NCI-H524 (cell line): ENCODE data around the gene PIPOX.

ENCODE experiments used
- DNase-seq, 2 experiments: peaks; one replicate each; lab custom pipeline; 2025; lab: John Stamatoyannopoulos, UW

The PIPOX gene

DNA sequence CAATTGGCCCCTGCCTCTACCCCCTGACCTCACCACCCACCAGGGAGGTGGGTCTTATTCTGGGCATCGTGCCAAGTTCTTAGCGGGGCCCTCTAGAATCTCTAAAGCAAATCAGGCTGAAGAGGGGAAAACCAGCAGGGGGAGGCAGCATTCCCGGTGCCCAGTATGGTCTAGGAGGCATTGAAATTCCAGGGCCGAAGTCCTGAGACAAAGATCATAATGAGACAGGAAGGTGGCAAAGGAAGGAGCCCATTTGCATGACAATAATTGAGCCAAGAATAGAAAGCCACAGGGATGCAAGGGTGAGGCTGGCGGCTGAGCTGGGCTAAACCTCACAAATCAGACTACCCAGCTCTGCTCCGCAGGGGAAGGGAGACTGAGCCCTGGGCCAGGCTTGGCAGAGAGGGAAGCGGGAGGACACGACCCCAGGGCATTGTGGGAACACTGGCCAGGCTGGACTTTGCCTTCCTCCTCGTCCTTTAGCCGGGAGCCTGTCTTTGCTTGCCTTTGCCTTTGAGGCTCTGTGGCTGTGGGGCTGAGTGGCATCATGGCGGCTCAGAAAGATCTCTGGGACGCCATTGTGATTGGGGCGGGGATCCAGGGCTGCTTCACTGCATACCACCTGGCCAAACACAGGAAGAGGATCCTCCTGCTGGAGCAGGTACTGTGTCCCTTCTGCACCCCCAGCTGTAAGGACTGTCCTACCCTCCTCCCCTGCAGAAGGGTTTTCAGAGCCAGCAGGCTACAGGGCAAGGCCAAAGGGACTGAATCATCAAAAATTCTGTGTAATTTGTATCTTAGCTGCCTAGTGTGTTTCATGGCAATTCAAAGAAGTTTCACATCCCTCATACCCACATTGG, at the start of gene PIPOX:
PIPOX (plus strand) TSS at position 463 of the 860 bp plus-strand sequence; CDS start at position 548, 85 bp downstream.
- peak; percentile 97 to 98 for DNase-seq

DNA sequence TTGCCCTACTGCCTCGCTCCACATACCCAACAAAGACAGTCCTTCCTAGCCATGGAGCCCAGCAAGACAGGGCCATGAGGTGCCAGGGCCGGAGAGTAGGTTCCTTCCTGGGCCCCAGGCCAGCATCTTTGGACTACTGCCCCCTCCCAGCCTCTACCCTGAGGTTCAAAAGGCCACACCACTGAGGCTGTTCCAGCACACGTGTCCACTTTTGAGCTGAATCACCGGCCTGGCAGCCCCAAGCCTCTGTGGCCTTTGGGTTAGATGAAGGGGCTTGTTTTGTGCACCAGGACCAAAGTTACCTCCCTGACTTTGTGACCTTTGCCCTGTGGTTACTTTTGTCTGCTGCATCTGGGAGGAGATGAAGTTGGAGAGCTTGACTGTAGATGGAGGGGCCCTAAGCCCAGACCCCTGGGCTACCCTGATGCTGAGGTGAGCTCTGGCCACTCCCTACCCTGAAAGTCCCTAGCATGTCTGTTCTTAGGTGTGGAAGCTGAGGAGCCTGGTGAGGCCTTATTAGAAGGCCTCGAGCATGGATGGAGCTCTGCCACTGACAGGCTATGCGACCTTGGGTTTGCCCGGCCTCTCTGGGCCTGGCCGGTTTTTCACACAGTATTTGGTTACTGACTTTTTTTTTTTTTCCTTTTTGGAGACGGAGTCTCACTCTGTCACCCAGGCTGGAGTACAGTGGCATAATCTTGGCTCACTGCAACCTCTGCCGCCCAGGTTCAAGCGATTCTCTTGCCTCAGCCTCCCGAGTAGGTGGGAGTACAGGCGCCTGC, 49.1 kb upstream of the PIPOX start:
- DNase-seq = no peak

GRCh38 chr17:28996554-28997096, 46.3 kb upstream of the PIPOX start:
- no peak for DNase-seq

GRCh38 chr17:28997806-28998205, 45.1 kb upstream of the PIPOX start:
- peak; percentile 57 to 75 for DNase-seq

DNA sequence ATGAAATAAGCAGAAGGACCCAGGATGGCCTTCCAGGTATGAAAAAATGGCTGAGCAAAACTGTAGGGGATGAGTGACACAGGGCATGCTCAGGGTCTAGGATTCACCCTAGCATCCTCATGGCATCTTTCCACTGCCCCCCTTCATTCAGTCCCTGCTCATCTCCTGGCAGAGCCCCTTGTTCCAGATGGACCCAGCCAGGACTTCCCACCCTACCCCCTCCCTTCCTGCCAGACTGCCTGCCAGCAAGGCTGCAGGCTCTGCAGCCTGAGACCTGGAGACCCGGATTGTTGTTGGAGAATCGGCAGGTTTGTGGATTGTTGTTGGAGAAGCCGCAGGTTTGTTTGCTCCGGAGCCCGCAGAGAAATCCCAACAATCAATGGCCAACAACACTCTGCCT, 43.7 kb upstream of the PIPOX start:
- peak in 1 of 2 experiments; percentile 56 for DNase-seq

DNA sequence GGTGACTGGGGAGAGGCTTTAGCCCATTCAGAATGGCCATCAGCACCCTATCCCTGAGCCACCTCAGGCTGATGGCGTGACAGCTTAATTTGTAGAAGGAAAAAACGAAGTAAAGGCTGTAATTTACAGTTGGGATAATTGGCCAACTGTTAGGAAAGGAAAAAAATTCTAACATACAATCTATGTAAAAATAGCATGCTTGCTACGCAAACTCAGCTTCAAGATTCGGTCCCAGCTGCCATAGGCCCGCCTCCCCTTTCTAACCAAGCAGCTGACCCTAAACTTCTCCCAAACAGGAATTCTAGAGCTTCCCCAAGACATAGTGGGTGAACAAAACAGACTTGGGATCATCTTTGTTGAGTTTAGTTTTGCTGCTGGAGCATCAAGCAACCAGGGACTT, 42.0 kb upstream of the PIPOX start:
- DNase-seq = no peak

- no peak for DNase-seq
These were observed 40.1 kb upstream of the PIPOX start for GRCh38 chr17:29002811-29003210.

- DNase-seq = no peak
These were observed 39.7 kb upstream of the PIPOX start for GRCh38 chr17:29003289-29003688.

GRCh38 chr17:29004081-29004692, 38.8 kb upstream of the PIPOX start:
- DNase-seq = no peak

DNA sequence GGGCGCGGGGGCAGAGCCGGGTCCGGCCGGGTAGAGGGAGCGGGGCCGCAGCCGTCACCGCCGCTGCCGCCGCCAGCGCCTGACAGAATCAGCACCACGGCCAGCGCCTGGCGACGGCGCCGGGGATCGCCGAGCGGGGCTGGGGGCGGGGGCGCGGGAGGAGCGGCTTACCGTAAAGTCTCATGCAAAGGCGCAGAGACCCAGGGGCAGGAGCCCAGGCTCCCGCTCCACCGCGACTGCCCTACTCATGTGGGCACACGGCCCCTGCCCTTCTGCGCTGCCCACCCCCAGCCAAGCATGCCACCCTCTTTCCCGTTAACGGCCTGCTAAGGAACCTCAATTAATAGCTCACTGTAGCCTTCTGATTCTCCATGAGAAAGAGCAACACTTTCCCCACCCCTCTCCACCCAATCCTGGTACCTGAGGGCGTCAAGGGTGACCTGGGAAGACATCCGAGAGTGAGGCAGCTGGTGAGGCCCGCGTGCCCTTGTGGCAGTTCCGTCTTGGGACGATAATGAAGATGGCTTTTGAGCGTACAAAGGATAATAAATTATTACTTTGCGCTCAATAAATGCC, 36.9 kb upstream of the PIPOX start, which contains the start of gene SEZ6:
SEZ6 (minus strand) TSS at position 98 of the 576 bp plus-strand sequence. CDS start 164 bp downstream, outside the sequence.
- peak; percentile 86 to 92 for DNase-seq

GRCh38 chr17:29007456-29007855, 35.5 kb upstream of the PIPOX start:
- DNase-seq = peak; percentile 95 to 96

DNA sequence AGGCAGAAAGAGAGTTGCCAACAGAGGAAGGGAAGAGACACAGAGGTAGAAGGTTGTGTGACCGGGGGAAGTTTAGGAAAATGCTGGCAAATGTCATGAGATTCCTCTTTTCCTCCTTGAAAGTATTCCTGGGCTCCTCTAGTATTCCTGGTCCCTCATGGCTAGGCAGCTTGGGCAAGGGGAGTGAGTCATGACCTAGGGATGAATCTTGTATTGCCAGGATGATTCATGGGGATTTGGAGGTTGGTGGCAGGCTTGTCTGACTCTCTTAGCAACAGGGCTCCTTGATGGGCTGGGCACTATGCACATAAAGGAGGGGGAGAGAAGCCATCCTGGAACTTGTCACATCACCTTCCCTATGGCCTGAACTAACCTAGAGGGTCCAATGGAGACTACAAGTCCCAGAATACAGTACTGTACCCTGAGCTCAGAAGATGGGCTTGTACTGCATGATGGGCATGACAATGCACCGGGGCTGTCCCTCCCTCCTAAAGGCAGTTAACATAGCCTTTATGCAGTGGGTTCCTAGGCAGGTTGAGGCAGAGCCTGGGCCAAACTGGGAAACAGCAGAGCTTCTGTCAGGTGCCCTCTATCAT, 35.0 kb upstream of the PIPOX start:
- DNase-seq = peak in 1 of 2 experiments; percentile 70

DNA sequence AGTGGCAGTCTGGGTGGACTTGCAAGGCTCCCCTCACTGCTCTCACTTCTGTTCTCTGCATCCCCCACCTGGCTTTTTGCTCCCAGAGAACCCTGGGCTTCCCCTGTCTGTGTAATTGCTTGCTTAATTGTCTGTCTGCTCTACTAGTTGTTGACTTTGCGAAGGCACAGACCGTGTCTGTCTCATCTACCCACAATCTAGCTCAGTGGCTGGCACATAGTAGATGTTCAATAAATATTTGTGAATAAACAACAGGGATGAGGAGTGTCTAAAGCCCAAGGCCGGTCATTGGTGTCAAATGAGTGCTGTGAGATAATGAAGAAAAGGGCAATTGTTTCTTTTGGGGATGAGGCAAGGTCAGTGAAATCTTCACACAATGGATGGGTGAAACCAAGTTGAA, 34.4 kb upstream of the PIPOX start:
- no peak for DNase-seq

DNA sequence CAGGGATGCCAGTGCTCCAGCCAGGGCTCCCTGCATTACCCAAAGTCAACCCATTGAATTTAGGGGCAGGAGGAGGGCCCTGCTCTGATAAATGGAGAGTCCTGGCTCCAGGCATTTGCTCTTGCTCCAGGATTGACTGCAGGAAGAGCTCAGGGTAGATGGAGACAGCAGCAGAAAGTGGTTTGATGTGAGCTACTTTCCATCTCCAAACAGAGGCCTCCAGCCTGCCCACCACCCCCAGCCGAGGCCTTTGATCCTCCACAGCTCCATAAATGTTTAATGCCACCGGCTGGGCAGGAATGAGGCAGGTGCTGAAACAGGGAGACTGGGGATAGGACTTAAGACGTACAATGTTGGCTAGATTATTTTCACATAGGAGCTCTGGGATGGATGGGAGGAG, 32.8 kb upstream of the PIPOX start:
- DNase-seq = no peak

DNA sequence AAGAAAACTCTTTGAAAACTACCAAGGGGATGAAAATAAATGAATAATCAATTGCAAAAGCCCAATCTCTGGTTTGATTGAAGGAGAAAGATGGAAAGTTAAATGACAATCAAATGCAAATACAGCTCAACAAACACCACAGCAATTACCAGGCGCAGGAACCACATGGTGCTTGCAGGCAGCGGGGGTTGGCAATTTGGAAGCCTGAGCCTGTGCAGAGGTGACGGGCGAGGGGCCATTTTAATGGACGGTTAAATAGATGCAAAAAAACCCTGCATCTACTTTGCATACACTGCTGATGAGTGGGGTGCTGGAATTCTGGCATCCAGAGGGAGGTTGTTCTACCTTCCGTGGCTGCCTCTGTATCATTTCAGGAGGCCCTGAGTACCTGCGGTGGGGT, 32.4 kb upstream of the PIPOX start:
- no peak for DNase-seq

DNA sequence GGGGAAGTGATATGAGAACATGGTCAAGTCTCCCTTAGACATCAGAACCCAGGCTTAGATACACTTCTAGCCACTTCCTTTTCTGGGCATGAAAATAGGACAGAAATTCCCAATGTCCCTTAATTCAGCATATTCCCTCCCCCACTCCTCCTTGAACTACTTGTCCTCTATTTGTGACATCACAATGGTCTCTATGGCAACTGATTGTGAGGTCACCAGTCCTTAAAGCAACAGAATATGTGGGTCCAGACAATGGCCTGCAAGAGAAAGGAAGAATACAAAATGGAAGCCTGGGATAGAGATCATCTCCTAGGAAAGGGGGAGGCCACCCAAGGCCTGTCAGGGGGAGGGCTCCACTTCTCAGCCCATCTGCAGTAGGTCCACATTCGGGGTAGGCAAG, 30.4 kb upstream of the PIPOX start:
- no peak for DNase-seq

DNA sequence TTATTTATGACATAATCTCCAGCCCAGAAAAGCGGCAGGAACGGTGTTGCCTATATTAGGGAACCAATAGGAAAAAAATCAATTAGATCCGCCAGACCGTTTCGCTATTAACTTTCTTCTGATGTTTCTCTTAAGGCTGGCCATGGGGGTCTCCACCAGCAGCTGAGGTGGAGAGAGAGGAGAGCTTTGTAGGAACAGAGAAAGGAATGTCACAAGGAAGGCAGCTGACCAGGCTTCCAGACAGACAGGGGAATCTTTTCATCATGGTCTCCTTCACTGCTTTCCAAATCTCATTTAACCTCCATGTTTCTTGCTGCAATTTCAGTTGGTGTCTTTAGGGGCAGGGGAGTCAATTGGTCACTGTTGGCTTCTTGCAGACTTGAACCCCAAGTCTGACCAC, 28.2 kb upstream of the PIPOX start:
- DNase-seq = no peak

DNA sequence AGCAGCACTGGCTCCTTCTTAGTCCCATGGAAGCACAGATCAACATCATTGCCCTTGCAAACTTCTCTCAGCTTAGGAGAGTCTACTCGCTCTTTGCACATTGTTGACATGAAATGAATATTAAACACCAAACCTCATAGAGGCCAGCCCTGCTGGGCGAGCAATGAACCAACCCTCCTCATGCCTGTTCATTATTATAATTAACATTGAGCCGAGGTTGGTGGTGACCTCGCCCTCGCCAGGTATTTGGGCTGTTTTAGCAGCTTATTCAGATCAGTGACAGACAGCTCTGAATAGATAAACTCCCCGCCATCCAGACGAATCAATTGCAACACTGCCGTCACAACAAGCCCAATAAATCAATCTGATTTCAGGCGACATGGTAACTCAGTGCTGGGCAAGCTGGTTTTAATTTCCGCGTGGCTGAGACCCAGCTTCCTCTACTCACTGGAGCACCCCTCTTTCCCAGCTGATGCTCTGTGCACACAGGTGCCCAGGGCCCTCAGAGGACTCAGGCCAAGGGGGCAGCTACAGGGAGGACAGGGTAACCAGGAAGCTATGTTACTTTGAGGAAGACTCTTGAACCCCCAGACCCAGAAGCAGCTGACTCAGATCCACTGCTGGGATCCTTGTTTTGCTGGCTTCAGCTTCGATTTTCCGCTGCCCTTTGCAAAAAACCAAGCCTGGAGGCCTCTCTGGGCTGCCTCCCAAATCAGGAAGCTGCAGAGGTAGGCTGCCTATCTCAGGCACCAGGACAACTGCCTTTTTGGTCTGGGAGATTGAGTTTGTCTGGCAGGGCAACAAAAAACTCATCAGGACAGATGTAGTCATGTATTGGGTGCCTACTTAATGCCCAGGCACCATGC, 26.4 kb upstream of the PIPOX start:
- no peak for DNase-seq

- no peak for DNase-seq
These were observed 24.0 kb upstream of the PIPOX start for GRCh38 chr17:29018788-29019474.
